Placental epithelial cell (primary cell): ENCODE data around the gene TBC1D10A. TPM values are rescaled to one million over a fixed set of nuclear protein-coding genes. Genes with fewer than 3 reads are reported as not detected.

Experiments
- total RNA-seq: library from RNA; depleted of rRNA; stranded (reverse); fragments of >200 nt; gene quantifications from 2 replicates; pipeline ENCODE4 v1.2.3, GENCODE V29; 2012

Gene TBC1D10A
- 66.3 and 83.1 TPM in 2 replicates for total RNA-seq

GRCh38 chr22:30326706-30327362 is at the start of gene TBC1D10A:
Gene TBC1D10A (minus strand): TSS chr22:30326941. CDS start chr22:30326881, 60 bp downstream.

GRCh38 chr22:30356449-30357235 is 29.9 kb upstream of the TBC1D10A start, which contains the start of the genes CCDC157 and SF3A1:
Gene CCDC157 (plus strand): TSS chr22:30357007. CDS start chr22:30366001, 8,994 bp downstream.
Gene SF3A1 (minus strand): TSS chr22:30356894. CDS start chr22:30356792, 102 bp downstream.

DNA sequence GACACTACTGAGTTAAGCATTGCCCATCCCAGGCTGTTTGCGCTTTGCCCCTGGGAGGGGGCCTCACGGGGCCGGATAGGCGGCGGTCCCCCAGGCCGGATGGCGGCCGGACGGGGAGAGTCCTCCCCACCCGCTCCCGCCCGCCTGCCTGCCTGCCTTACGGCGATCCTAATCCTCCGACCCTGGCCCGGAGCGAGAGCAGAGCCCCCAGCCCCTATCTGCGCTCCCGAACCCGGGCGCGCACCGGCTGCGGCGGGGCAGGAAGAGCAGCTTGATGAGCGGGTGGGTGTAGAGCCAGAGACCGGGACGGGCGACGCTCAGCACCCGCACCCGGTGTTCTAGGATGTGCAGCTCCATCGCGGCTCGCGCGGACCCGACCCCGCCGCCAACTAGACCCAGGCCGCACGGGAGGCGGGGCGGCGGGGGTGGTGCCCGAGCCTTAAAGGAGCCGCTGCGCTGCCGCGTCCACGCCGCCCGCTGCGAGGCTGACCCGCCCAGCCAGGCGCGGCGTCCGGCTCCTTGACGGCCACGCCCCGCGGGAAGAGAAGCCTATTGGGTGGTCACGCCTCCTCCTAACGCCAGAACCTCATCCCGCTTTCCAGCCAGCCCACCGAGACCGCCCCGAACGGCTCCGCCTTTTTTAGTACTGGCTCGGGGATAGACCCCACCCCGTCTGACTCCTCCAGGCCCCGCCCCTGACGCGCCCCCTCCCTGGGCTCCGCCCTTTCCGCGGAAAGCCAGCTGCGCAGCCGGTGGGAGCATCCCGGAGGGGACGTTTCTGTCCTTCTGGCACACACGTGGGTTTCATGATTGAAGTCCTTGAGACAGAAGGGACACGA is 37.4 kb downstream of the TBC1D10A start, which contains the start of gene CASTOR1:
Gene CASTOR1 (minus strand): TSS at position 365 of the 839 bp plus-strand sequence. CDS start 8 bp downstream, at position 357.

GRCh38 chr22:30266445-30267381 is 60.0 kb downstream of the TBC1D10A start, which contains the start of gene OSM:
Gene OSM (minus strand): TSS chr22:30266851. CDS start chr22:30266799, 52 bp downstream.

GRCh38 chr22:30245985-30246813 is 80.5 kb downstream of the TBC1D10A start, which contains the start of gene LIF:
Gene LIF (minus strand): TSS chr22:30246759. CDS start chr22:30246695, 64 bp downstream.

Other genes starting within 250 kb of the TBC1D10A start
- gene HORMAD2, start 246.5 kb downstream of the TBC1D10A start, total RNA-seq: 0.39 TPM in 1 of 2 replicates, not detected in the other
- gene LIF, start 80.2 kb downstream of the TBC1D10A start, total RNA-seq: 0.22 TPM in 1 of 2 replicates, not detected in the other
- gene OSM, start 60.1 kb downstream of the TBC1D10A start, total RNA-seq: not detected in 2 replicates
- 44.0 and 89.5 TPM in 2 replicates for gene CASTOR1, start 37.4 kb downstream of the TBC1D10A start, total RNA-seq
- gene SF3A1, start 30.0 kb upstream of the TBC1D10A start, total RNA-seq: 36.5 and 75.8 TPM in 2 replicates
- 3.5 and 8.0 TPM in 2 replicates for gene CCDC157, start 30.1 kb upstream of the TBC1D10A start, total RNA-seq
- 21.6 and 23.4 TPM in 2 replicates for gene RNF215, start 60.5 kb upstream of the TBC1D10A start, total RNA-seq
- 34.9 and 36.1 TPM in 2 replicates for gene SEC14L2, start 70.1 kb upstream of the TBC1D10A start, total RNA-seq
- gene MTFP1, start 98.8 kb upstream of the TBC1D10A start, total RNA-seq: 7.1 and 22.7 TPM in 2 replicates
- not detected in 2 replicates for gene SEC14L3, start 145.1 kb upstream of the TBC1D10A start, total RNA-seq
- gene SEC14L4, start 178.8 kb upstream of the TBC1D10A start, total RNA-seq: not detected in 2 replicates
- not detected in 2 replicates for gene SEC14L6, start 219.8 kb upstream of the TBC1D10A start, total RNA-seq
- 0.39 and 1.3 TPM in 2 replicates for gene GAL3ST1, start 247.7 kb upstream of the TBC1D10A start, total RNA-seq